WERI-Rb-1 (cell line): ENCODE measurements around the gene AOC1.
"Not testable (repeated sequence)": the region's sequence is repeated elsewhere in the genome, so short reads cannot be mapped to it uniquely, and the experiment has no call there.

Source experiments
- DNase-seq: peaks from one replicate; pipeline ENCODE4 v3.0.0-alpha.2; 2020
- H3K27ac ChIP-seq: fragments of 250-450 bp; sonication (Bioruptor Pico); 2 replicates; pipeline ENCODE4 v1.5.1; 2020; ENCODE audit warnings: mild to moderate bottlenecking, moderate library complexity
- H3K27me3 ChIP-seq: fragments of 250-450 bp; sonication (Bioruptor Pico); 2 replicates; pipeline ENCODE4 v1.5.1; 2021; ENCODE audit warnings: mild to moderate bottlenecking, low read depth, moderate library complexity; ENCODE audit not compliant: insufficient read depth, severe bottlenecking
- H3K36me3 ChIP-seq: fragments of 250-450 bp; sonication (Bioruptor Pico); 2 replicates; pipeline ENCODE4 v1.5.1; 2020; ENCODE audit warnings: mild to moderate bottlenecking, moderate library complexity
- H3K4me3 ChIP-seq: 2 replicates; pipeline ENCODE4 v1.5.1; 2011; ENCODE audit warnings: low read depth, mild to moderate bottlenecking, control low read depth, low read length
- H3K9me3 ChIP-seq: fragments of 250-450 bp; sonication (Bioruptor Pico); 2 replicates; pipeline ENCODE4 v1.5.1; 2021; ENCODE audit warnings: mild to moderate bottlenecking, moderate library complexity; ENCODE audit not compliant: severe bottlenecking
- CTCF ChIP-seq: IDR thresholded peaks from 2 replicates; pipeline ENCODE4 v1.5.1; 2011; ENCODE audit warnings: low read depth, mild to moderate bottlenecking, control low read depth, inconsistent platforms, low read length

AOC1 gene

GRCh38 chr7:150902078-150903033 lies 50.0 kb downstream of the AOC1 start:
- TF ChIP-seq CTCF = no peak
- DNase-seq = no peak
- Histone ChIP-seq H3K9me3 (no peaks in the 10 kb centered on the region), H3K4me3 (no peak overlapping the region), H3K27me3 (no peaks in the 10 kb centered on the region), H3K36me3 (no peaks in the 10 kb centered on the region), H3K27ac (no peak overlapping the region)

- no peaks in the 10 kb centered on the region for H3K36me3 ChIP-seq
- TF ChIP-seq CTCF = no peak
- H3K9me3 ChIP-seq = no peaks in the 10 kb centered on the region
- no peaks in the 10 kb centered on the region for H3K27me3 ChIP-seq
- no peak overlapping the region for H3K27ac ChIP-seq
- H3K4me3 ChIP-seq = no peak overlapping the region
- DNase-seq = no peak
These were observed 51.3 kb downstream of the AOC1 start for GRCh38 chr7:150903606-150904005.

- H3K4me3 ChIP-seq = no peak overlapping the region
- no peaks in the 10 kb centered on the region for H3K27me3 ChIP-seq
- DNase-seq = no peak
- H3K36me3 ChIP-seq = no peaks in the 10 kb centered on the region
- no peaks in the 10 kb centered on the region for H3K9me3 ChIP-seq
- no peak overlapping the region for H3K27ac ChIP-seq
- TF ChIP-seq CTCF = no peak
These were observed 51.9 kb downstream of the AOC1 start for GRCh38 chr7:150904011-150904909.

- Histone ChIP-seq H3K9me3 (no peaks in the 10 kb centered on the region), H3K36me3 (no peaks in the 10 kb centered on the region), H3K4me3 (no peak overlapping the region), H3K27ac (no peak overlapping the region), H3K27me3 (no peaks in the 10 kb centered on the region)
- TF ChIP-seq CTCF = no peak
- DNase-seq = no peak
These were observed 55.9 kb downstream of the AOC1 start for GRCh38 chr7:150908173-150908572.

GRCh38 chr7:150909200-150909995 lies 57.1 kb downstream of the AOC1 start:
- no peaks in the 10 kb centered on the region for H3K9me3 ChIP-seq
- H3K4me3 ChIP-seq = no peak overlapping the region
- no peak for DNase-seq
- H3K36me3 ChIP-seq = no peaks in the 10 kb centered on the region
- H3K27me3 ChIP-seq = no peaks in the 10 kb centered on the region
- TF ChIP-seq CTCF = no peak
- H3K27ac ChIP-seq = no peak overlapping the region

GRCh38 chr7:150910305-150910995 lies 58.1 kb downstream of the AOC1 start:
- H3K4me3 ChIP-seq, H3K27me3 ChIP-seq, H3K36me3 ChIP-seq, H3K9me3 ChIP-seq, H3K27ac ChIP-seq, DNase-seq: not testable (repeated sequence)
